ENCODE data around the gene VAV3. TPM values are rescaled to one million over a fixed set of nuclear protein-coding genes. Genes with fewer than 3 reads are reported as not detected.

Gene VAV3
- total and polyA plus RNA-seq, 10 of the 15 experiments (the other 5 are each of a cell fraction or from before 2014, with no cell fraction given) = 0.84 to 5.5 (median 3.4) TPM

DNA sequence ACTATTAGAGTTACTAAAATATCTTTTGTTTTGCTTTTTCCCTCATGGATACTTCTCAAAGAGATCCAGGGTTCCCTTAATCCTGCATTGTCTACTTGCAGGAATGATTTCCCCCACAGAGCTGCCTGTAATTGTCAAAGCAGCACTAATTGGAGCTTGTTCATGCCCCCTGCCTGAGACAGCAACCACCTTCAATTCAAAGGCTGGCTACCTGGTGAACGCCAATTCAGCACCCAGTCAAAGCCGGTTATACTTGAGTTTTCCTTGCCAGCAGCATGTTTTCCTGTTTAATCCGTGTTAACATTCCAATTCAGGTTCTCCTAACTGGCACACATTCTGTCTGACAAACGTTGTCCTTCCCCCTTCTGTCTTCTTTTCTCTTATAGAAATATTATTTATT, 441.2 kb downstream of the VAV3 start:
- ATAC-seq (no peak), DNase-seq (ENCODE audit: low read depth, low spot score) (no peak), FAIRE-seq (no peak)
- RAD21 ChIA-PET (ENCODE audit: unreplicated experiment) = interaction anchor here (11.4 kb wide), 1 partner anchor 92 kb away, joined by 178 read pairs; no protein-coding TSS in a partner anchor
- Histone ChIP-seq H3K9me3 (replicated peaks; ENCODE audit: control insufficient read depth, insufficient read depth, low read length) (no peaks in the 10 kb centered on the region), H4K20me1 (ENCODE audit: control insufficient read depth, insufficient read depth) (no peaks in the 10 kb centered on the region), H3K27ac (ENCODE audit: control insufficient read depth, insufficient read depth) (no peak overlapping the region), H3K27me3 (replicated peaks in 1 of 2; ENCODE audit: control insufficient read depth in 2 of 2, insufficient read depth in 2 of 2, low read length in 1 of 2) (no peaks in the 10 kb centered on the region; a peak in 1 of 4 replicates), H3K4me1 (ENCODE audit: control insufficient read depth, insufficient read depth, low read length) (no peaks in the 10 kb centered on the region), H3K79me2 (ENCODE audit: control insufficient read depth, insufficient read depth, low read length) (no peaks in the 10 kb centered on the region), H3K4me3 (no peak overlapping the region), H3K9ac (ENCODE audit: control insufficient read depth, insufficient read depth, low read length) (no peak overlapping the region), H3K4me2 (ENCODE audit: control insufficient read depth, insufficient read depth) (no peak overlapping the region), H2AFZ (ENCODE audit: control insufficient read depth, low read depth, low read length) (no peak overlapping the region), H3K36me3 (ENCODE audit: control insufficient read depth in 2 of 2, insufficient read depth in 2 of 2, low read length in 1 of 2) (no peaks in the 10 kb centered on the region)
- BruUV-seq (replicated peaks) = no TSS peak
- no peak for TF ChIP-seq KAT2A (conservative IDR thresholded peaks at IDR 0.05; ENCODE audit: control insufficient read depth, low read depth, low read length)
- no peak for TF ChIP-seq WRNIP1 (IDR thresholded peaks at IDR 0.05; ENCODE audit: borderline replicate concordance, low read depth, low read length)
- TF ChIP-seq, protein P1, sequence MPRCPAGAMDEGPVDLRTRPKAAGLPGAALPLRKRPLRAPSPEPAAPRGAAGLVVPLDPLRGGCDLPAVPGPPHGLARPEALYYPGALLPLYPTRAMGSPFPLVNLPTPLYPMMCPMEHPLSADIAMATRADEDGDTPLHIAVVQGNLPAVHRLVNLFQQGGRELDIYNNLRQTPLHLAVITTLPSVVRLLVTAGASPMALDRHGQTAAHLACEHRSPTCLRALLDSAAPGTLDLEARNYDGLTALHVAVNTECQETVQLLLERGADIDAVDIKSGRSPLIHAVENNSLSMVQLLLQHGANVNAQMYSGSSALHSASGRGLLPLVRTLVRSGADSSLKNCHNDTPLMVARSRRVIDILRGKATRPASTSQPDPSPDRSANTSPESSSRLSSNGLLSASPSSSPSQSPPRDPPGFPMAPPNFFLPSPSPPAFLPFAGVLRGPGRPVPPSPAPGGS (IDR thresholded peaks at IDR 0.05; ENCODE audit: borderline replicate concordance, insufficient read depth, low read depth, low read length, poor library complexity, severe bottlenecking) = no peak
- 46% methylated on average over 4 of the region's 4 CpGs for WGBS (ENCODE audit: insufficient coverage, insufficient replicate concordance, low lambda C conversion rate, missing lambda C conversion rate)
- SMC1A ChIA-PET (ENCODE audit: uncharacterized antibody, unreplicated experiment) = interaction anchor here (1.1 to 1.7 kb wide), 2 partner anchors 93 to 338 kb away, joined by 3 to 9 read pairs; no protein-coding TSS in a partner anchor
- in situ Hi-C loops (cut with MboI) = loop anchor here (10.0 kb wide), 1 partner anchor 89 kb away; no protein-coding TSS in a partner anchor
- intact Hi-C loops (cut with micrococcal nuclease; ENCODE audit: unreplicated experiment) = no loop called here
- CTCF ChIA-PET = interaction anchor here (0.9 to 13.5 kb wide), 4 partner anchors 33 to 247 kb away, joined by 3 to 314 read pairs (median 4); no protein-coding TSS in a partner anchor
- POLR2A ChIA-PET = no interaction called here

DNA sequence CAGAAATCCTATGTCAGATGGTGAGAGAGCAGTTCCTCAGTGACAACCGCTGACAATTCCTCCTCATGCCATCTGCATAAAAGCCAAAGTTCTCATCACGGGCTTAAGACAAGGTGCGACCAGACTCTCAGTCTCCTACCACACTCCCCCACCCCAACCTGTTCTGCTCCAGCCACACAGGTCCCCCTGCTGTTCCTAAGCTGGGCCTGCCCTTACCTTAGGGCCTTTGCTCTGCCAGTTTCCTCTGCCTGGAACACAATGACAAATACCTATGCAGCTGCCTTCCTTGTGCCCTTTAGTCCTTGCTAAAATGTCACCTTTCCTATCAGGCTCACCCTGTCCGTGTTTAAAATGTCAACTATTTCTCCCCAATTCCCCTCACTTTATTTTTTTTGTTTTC, 441.9 kb downstream of the VAV3 start:
- no peak overlapping the region for H3K4me3 ChIP-seq
- DNase-seq (ENCODE audit: low read depth, low spot score) (no peak), FAIRE-seq (no peak), ATAC-seq (no peak)
- no peak overlapping the region for H3K4me2 ChIP-seq (ENCODE audit: control insufficient read depth, insufficient read depth)
- intact Hi-C loops (cut with micrococcal nuclease; ENCODE audit: unreplicated experiment) (no loop called here), in situ Hi-C loops (cut with MboI) (loop anchor here (10.0 kb wide), 1 partner anchor 88 kb away; no protein-coding TSS in a partner anchor)
- H3K9me3 ChIP-seq (replicated peaks; ENCODE audit: control insufficient read depth, insufficient read depth, low read length) = no peaks in the 10 kb centered on the region
- no peaks in the 10 kb centered on the region for H4K20me1 ChIP-seq (ENCODE audit: control insufficient read depth, insufficient read depth)
- ChIA-PET SMC1A (ENCODE audit: uncharacterized antibody, unreplicated experiment) (interaction anchor here (0.9 to 1.7 kb wide), 4 partner anchors 64 to 338 kb away, joined by 3 to 9 read pairs (median 4); no protein-coding TSS in a partner anchor), CTCF (interaction anchor here (1.0 to 13.5 kb wide), 3 partner anchors 32 to 225 kb away, joined by 3 to 314 read pairs (median 4); no protein-coding TSS in a partner anchor), POLR2A (no interaction called here), RAD21 (ENCODE audit: unreplicated experiment) (interaction anchor here (11.4 kb wide), 1 partner anchor 91 kb away, joined by 178 read pairs; no protein-coding TSS in a partner anchor)
- WGBS (ENCODE audit: insufficient coverage, insufficient replicate concordance, low lambda C conversion rate, missing lambda C conversion rate) = 56% methylated on average over 4 of the region's 4 CpGs
- no peaks in the 10 kb centered on the region for H3K4me1 ChIP-seq (ENCODE audit: control insufficient read depth, insufficient read depth, low read length)
- no peaks in the 10 kb centered on the region for H3K79me2 ChIP-seq (ENCODE audit: control insufficient read depth, insufficient read depth, low read length)
- no peaks in the 10 kb centered on the region; a peak in 1 of 4 replicates for H3K27me3 ChIP-seq (replicated peaks in 1 of 2; ENCODE audit: control insufficient read depth in 2 of 2, insufficient read depth in 2 of 2, low read length in 1 of 2)
- no peak overlapping the region for H2AFZ ChIP-seq (ENCODE audit: control insufficient read depth, low read depth, low read length)
- H3K27ac ChIP-seq (ENCODE audit: control insufficient read depth, insufficient read depth) = no peak overlapping the region
- no peaks in the 10 kb centered on the region for H3K36me3 ChIP-seq (ENCODE audit: control insufficient read depth in 2 of 2, insufficient read depth in 2 of 2, low read length in 1 of 2)
- H3K9ac ChIP-seq (ENCODE audit: control insufficient read depth, insufficient read depth, low read length) = no peak overlapping the region
- BruUV-seq (replicated peaks) = no TSS peak
- TF ChIP-seq EP300 (IDR thresholded peaks at IDR 0.05; ENCODE audit: borderline replicate concordance in 1 of 2, control insufficient read depth in 1 of 2, low read depth in 2 of 2, low read length in 2 of 2) (no peak), MEF2A (IDR thresholded peaks at IDR 0.05; ENCODE audit: insufficient read depth, low read depth, low read length) (no peak), SMAD1 (IDR thresholded peaks at IDR 0.05; ENCODE audit: low read depth, partially characterized antibody) (no peak), MTA2 (IDR thresholded peaks at IDR 0.05; ENCODE audit: low read depth) (no peak), NFYB (IDR thresholded peaks at IDR 0.05; ENCODE audit: insufficient read depth, low read depth, low read length) (no peak)
- TF ChIP-seq, protein P2, sequence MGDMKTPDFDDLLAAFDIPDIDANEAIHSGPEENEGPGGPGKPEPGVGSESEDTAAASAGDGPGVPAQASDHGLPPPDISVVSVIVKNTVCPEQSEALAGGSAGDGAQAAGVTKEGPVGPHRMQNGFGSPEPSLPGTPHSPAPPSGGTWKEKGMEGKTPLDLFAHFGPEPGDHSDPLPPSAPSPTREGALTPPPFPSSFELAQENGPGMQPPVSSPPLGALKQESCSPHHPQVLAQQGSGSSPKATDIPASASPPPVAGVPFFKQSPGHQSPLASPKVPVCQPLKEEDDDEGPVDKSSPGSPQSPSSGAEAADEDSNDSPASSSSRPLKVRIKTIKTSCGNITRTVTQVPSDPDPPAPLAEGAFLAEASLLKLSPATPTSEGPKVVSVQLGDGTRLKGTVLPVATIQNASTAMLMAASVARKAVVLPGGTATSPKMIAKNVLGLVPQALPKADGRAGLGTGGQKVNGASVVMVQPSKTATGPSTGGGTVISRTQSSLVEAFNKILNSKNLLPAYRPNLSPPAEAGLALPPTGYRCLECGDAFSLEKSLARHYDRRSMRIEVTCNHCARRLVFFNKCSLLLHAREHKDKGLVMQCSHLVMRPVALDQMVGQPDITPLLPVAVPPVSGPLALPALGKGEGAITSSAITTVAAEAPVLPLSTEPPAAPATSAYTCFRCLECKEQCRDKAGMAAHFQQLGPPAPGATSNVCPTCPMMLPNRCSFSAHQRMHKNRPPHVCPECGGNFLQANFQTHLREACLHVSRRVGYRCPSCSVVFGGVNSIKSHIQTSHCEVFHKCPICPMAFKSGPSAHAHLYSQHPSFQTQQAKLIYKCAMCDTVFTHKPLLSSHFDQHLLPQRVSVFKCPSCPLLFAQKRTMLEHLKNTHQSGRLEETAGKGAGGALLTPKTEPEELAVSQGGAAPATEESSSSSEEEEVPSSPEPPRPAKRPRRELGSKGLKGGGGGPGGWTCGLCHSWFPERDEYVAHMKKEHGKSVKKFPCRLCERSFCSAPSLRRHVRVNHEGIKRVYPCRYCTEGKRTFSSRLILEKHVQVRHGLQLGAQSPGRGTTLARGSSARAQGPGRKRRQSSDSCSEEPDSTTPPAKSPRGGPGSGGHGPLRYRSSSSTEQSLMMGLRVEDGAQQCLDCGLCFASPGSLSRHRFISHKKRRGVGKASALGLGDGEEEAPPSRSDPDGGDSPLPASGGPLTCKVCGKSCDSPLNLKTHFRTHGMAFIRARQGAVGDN (IDR thresholded peaks at IDR 0.05) = no peak

All from GM12878 (cell line).